HG02943 (cell line): ENCODE results near the gene TXLNB.
"Not testable (repeated sequence)": the region's sequence is repeated elsewhere in the genome, so short reads cannot be mapped to it uniquely, and the experiment has no call there.

Source experiments
- ATAC-seq: cut with Tn5 transposase; IDR thresholded peaks from one replicate; pipeline ENCODE4 v1.9.1; 2021; ENCODE audit warnings: mild to moderate bottlenecking, low read depth, moderate library complexity; ENCODE audit not compliant: unreplicated experiment

The TXLNB gene

GRCh38 chr6:139242457-139243240 lies 49.1 kb downstream of the TXLNB start:
- no peak for ATAC-seq

- no peak for ATAC-seq
Measured at GRCh38 chr6:139240161-139241010, 51.4 kb downstream of the TXLNB start.

- no peak for ATAC-seq
Measured at GRCh38 chr6:139239064-139239463, 52.7 kb downstream of the TXLNB start.

- ATAC-seq = no peak
Measured at GRCh38 chr6:139236105-139236504, 55.7 kb downstream of the TXLNB start.

- no peak for ATAC-seq
Measured at GRCh38 chr6:139235661-139236060, 56.1 kb downstream of the TXLNB start.

GRCh38 chr6:139234193-139234592 lies 57.6 kb downstream of the TXLNB start:
- ATAC-seq = not testable (repeated sequence)

- ATAC-seq = no peak
Measured at GRCh38 chr6:139231206-139231605, 60.6 kb downstream of the TXLNB start.

GRCh38 chr6:139230391-139230840 lies 61.4 kb downstream of the TXLNB start:
- no peak for ATAC-seq

GRCh38 chr6:139228387-139228786 lies 63.4 kb downstream of the TXLNB start:
- ATAC-seq = not testable (repeated sequence)

GRCh38 chr6:139219746-139220145 lies 72.1 kb downstream of the TXLNB start:
- peak; percentile 7 for ATAC-seq

- ATAC-seq = peak; percentile 100
Measured at GRCh38 chr6:139219271-139219729, 72.5 kb downstream of the TXLNB start.

GRCh38 chr6:139212460-139212859 lies 79.3 kb downstream of the TXLNB start:
- ATAC-seq = not testable (repeated sequence)

- ATAC-seq = not testable (repeated sequence)
Measured at GRCh38 chr6:139210766-139211165, 81.0 kb downstream of the TXLNB start.

GRCh38 chr6:139205843-139206242 lies 86.0 kb downstream of the TXLNB start:
- ATAC-seq = no peak

- ATAC-seq = no peak
Measured at GRCh38 chr6:139204978-139205377, 86.8 kb downstream of the TXLNB start.

GRCh38 chr6:139201378-139201777 lies 90.4 kb downstream of the TXLNB start:
- no peak for ATAC-seq

- no peak for ATAC-seq
Measured at GRCh38 chr6:139198529-139199288, 93.1 kb downstream of the TXLNB start.

GRCh38 chr6:139194740-139195139 lies 97.1 kb downstream of the TXLNB start:
- ATAC-seq = no peak
